ENCODE measurements around the gene PRKG1.

GRCh38 chr10:52210161-52210560, 1135.9 kb downstream of the PRKG1 start:
- TF ChIP-seq CTCF (conservative IDR thresholded peaks at IDR 0.05; ENCODE audit: low read depth in 2 of 2) = no peak
- TF ChIP-seq JUNB (IDR thresholded peaks at IDR 0.05; ENCODE audit: unreplicated experiment) = no peak
- TF ChIP-seq EZH2 (IDR thresholded peaks at IDR 0.05; ENCODE audit: low read depth, unreplicated experiment) = no peak
- no peak for TF ChIP-seq POLR2AphosphoS5 (IDR thresholded peaks at IDR 0.05; ENCODE audit: low read depth)
- TF ChIP-seq CREB1 (CRISPR knock-in tag; IDR thresholded peaks at IDR 0.05; ENCODE audit: low read depth) = no peak
- no peak for TF ChIP-seq EZH2phosphoT487 (IDR thresholded peaks at IDR 0.05; ENCODE audit: unreplicated experiment)
- no peak for TF ChIP-seq STAT1 (IDR thresholded peaks at IDR 0.05; ENCODE audit: unreplicated experiment)
- TF ChIP-seq ZNF114 (CRISPR knock-in tag; IDR thresholded peaks at IDR 0.05) = no peak
- no peak for TF ChIP-seq ETS1 (IDR thresholded peaks at IDR 0.05)
- TF ChIP-seq REST (IDR thresholded peaks at IDR 0.05; ENCODE audit: unreplicated experiment) = no peak

All from GM23338 (cell line).